ENCODE data around the gene TENT5C. TPM values are rescaled to one million over a fixed set of nuclear protein-coding genes. Genes with fewer than 3 reads are reported as not detected.

Gene TENT5C
- polyA plus RNA-seq, 3 donors = 2.6 to 3.4 (median 3.2) TPM

- no peak for DNase-seq (ENCODE audit: low read depth in 3 of 3, low spot score in 2 of 3)
These were observed 33.3 kb upstream of the TENT5C start for GRCh38 chr1:117572546-117572945.

DNA sequence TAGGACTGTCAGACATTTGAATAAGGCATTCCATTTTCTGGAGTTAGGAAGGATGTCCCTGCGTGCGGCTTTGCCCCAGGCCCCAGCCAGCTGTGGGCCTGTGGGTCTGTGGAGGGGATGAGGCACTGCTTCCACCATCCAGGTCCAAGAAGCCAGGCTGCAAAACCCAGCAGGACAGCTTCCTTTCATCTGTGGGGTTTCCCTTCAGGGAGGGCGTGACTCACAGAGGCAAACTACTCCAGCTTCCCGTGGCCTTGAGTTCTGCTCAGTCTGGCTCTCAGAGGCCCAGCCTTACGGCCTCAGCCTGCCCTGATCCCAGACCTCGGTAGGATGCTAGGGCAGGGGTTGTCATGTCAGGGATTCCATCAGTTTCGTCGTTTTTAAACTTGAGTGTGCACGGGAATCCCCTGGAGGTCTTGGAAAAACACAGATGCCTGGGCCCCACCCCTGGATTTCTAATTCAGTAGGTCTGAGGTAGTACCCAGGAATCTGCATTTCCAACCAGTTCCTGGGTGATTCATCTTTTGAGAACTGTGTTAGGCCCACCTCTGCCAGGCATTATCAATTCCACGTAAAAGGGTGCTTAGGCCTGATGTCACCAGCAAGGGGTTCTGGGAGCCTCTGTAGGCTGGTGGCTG lies 32.3 kb upstream of the TENT5C start:
- DNase-seq (ENCODE audit: low read depth in 3 of 3, low spot score in 2 of 3) = no peak

DNA sequence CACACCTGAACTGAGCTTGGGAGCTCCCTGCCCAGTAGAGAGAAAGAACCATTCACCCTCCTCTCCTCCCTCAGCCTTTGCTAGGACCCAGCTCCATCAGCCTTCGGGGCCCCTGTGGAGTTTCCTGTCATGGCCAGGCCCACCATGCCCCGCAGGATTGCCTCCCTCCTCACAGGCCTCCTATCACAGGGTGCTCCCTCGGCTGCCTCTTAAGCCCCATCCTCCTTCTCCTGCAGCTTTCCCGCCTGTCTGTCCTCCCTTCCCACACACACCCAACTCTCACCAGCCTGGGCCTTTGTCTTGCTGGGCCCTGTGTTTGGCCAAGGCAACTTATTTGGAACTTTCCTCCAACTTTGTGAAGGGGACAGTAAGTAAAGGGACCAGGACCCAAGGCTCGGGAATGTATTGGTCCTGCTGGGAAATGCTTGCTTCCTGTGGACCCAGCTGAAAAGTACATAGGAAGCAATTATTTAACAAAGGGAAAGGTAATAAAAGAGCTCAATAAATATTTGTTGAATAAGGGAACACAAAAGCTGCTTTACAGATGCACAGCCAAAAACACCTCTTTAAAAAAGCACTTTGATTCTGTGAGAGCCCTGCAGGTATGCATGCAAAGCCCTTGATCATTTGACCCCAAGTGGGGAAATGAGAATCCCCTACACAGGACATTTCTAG lies 31.6 kb upstream of the TENT5C start:
- no peak for DNase-seq (ENCODE audit: low read depth in 3 of 3, low spot score in 2 of 3)

DNA sequence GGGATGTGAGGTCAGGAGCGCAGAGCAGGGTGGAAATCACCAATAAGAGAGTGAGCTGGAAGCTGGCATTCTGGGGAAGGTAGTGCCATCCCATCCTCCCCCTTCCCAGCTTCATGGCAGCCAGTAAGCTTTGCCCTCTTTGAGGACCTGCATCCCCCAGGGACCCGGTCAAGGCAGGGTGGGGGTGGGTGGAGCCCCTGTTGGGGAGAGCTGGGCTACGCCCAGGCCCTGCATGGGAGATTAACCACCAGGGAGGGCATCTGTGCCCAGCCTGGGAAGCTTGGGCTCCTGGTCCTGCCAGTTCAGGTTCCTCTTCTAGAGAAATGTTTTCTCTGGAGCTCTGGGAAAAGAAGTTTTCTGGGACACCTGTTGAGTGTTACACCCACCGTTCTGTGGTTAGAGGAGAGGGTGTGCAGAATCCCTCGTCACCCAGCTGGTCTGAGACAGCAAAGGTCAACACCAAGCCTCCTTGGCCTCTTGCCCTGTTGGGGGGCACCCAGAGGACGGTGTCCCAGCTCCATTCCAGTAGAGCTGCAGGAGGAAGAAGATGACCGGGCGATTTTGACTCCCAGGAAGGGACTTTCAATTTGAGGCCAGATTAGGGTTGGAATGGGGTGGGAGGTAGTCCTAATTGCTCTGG lies 30.1 kb upstream of the TENT5C start:
- no peak for DNase-seq (ENCODE audit: low read depth in 3 of 3, low spot score in 2 of 3)

GRCh38 chr1:117576236-117576635 lies 29.6 kb upstream of the TENT5C start:
- DNase-seq (ENCODE audit: low read depth in 3 of 3, low spot score in 2 of 3) = no peak

- DNase-seq (ENCODE audit: low read depth in 3 of 3, low spot score in 2 of 3) = no peak
These were observed 28.5 kb upstream of the TENT5C start for GRCh38 chr1:117577191-117577885.

DNA sequence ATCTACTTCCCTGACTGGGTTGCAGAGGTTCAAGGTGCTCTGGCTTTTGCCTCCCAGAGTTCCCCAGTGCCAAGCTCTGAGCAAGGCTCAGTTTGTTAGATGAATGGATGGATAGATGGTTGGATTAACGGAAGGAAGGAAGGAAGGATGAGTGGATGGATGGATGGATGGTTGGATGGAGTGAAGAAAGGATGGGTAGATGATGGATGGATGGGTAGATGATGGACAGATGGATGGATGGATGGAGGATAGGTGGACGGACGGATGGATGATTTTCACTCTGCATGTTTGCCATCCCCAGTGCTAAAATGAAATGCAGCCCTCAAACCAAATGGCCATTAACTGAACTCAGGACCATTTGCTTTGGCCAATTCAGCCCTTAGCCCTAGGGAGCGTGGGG lies 27.4 kb upstream of the TENT5C start:
- no peak for DNase-seq (ENCODE audit: low read depth in 3 of 3, low spot score in 2 of 3)

- DNase-seq (ENCODE audit: low read depth in 3 of 3, low spot score in 2 of 3) = no peak
These were observed 26.5 kb upstream of the TENT5C start for GRCh38 chr1:117579221-117579906.

- no peak for DNase-seq (ENCODE audit: low read depth in 3 of 3, low spot score in 2 of 3)
These were observed 25.4 kb upstream of the TENT5C start for GRCh38 chr1:117580436-117580835.

GRCh38 chr1:117580882-117581281 lies 25.0 kb upstream of the TENT5C start:
- no peak for DNase-seq (ENCODE audit: low read depth in 3 of 3, low spot score in 2 of 3)

- no peak for DNase-seq (ENCODE audit: low read depth in 3 of 3, low spot score in 2 of 3)
These were observed 24.4 kb upstream of the TENT5C start for GRCh38 chr1:117581391-117581943.

DNA sequence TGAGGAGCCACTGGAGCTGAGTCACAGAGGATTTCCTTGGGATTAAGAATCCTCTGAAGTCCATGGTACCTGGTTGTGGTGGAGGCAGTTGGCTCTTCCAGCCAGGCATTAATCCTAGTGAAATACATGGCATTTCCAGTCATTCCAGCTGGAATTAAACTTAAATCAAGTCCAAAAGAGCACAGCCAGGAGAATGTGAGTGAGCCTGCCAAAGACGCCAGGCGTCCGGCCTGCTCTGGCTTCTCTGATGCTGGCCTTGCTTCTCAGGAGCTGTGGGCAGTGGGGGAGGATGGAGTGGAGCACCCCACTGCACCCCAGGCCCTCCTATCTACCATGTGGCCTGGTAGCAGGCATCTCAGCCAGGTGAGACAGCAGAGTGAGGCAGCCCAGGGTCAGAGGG lies 23.4 kb upstream of the TENT5C start:
- no peak for DNase-seq (ENCODE audit: low read depth in 3 of 3, low spot score in 2 of 3)

DNA sequence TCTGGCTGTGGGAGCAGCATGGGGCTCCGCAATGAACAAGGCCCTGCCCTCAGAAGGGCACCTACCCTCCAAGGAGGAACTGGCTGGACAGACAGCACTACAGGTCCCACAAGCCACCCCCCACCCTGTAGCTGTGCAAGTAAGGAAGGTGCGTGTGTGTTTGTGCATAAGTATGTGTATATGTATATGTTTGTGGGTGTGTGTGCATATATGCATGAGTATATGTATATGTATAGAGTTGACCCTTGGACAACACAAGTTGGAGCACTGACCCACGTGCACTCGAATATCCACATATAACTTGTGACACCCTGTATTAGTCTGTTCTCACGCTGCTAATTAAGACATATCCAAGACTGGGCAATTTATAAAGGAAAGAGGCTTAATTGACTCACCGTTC lies 22.6 kb upstream of the TENT5C start:
- DNase-seq (ENCODE audit: low read depth in 3 of 3, low spot score in 2 of 3) = no peak

- no peak for DNase-seq (ENCODE audit: low read depth in 3 of 3, low spot score in 2 of 3)
These were observed 21.7 kb upstream of the TENT5C start for GRCh38 chr1:117584181-117584580.

- DNase-seq (ENCODE audit: low read depth in 3 of 3, low spot score in 2 of 3) = no peak
These were observed 20.8 kb upstream of the TENT5C start for GRCh38 chr1:117585086-117585485.

DNA sequence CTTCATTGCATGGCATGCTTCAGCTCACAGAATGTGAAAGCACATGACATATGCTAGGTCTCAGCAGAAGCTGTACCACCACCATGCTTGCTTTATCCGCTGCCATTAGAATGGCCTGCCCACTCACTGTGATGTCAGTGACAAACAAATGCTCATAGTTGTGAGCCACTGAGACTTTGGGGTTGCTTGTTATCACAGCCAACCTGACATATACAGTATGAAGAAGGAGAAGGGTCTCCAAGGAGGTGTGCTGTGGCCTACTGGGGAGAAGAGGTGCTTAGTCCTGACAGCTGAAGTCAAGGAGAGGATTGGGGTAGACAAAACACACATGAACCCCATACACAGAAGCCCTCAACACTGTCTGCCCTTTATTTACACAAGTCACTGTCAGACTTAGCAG lies 19.5 kb upstream of the TENT5C start:
- DNase-seq (ENCODE audit: low read depth in 3 of 3, low spot score in 2 of 3) = no peak

DNA sequence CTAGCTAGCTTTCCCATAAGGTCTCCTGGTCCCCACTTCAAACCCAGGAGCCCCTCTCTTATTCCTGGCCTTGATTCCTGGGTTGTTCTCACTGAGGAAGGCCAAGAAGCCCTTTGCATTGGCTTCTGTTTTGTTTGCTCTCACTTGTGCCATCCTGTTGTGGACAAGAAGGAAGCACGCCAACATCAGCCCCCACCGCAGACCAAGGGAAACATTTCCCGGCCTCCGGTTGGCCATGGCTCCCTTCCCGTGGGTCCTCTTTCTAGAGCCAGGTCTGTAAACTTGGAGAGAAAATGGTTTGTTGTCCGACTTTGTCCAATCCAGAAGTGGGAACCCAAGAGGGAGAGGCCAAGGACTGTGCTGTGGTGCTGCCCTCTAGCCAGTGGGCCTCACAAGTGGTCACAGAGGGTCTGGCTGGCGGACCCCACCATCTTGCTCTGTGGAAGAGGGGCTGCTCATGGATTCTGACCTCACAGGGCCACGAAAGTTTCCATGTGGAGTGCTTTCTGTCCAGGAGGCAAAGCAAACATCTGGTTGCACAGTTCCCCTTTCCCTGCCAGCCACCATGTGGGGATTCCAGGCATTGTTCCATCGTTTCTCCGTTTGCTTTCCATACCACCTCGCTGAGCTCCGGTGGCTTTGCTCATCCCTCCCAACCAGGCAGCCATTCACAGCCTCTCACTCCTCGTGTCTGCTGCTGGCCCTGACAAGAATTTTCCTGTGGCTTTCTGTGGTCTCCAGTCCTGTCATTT lies 18.9 kb upstream of the TENT5C start:
- no peak for DNase-seq (ENCODE audit: low read depth in 3 of 3, low spot score in 2 of 3)

DNA sequence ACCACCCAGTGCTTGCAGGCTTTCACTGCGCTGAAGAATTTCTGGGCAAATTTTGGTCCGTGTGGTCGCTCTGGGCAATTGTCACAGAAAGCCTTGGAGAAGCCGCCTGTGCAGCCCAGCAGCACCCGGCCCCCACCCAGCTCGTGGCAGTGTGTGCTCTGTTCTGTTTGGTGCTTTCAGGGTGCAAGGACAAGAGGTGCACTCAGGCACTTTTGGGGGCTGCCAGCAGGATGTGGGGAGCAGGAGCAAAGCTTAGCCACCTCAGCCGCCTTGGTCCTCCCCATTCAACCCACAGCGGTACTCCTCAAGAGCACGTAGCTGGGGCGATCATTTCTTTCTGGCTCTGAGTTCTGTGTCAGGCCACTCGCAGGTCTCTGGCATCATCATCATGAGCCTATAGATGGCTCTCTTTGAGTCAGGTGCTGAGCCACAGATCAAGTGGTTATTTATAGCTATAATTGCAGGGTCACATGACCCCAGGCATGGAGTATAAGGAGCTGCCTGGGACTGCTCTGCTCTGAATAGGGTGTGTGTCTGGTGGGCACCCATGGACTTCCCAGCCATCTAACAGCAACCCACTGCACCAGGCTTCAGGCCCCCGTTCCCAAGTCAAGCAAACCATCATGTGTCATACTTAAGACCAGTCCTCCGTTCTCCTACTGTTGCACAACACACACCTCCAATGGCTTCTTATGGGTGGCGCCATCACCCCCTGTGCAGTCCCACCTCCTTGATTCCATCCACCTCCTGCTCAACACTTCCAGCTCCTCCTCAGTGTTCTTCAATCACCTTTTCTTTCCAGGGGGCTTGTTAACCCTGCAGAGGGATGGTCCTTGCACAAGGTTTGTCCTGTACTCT lies 18.1 kb upstream of the TENT5C start:
- DNase-seq (ENCODE audit: low read depth in 3 of 3, low spot score in 2 of 3) = no peak

- no peak for DNase-seq (ENCODE audit: low read depth in 3 of 3, low spot score in 2 of 3)
These were observed 16.3 kb upstream of the TENT5C start for GRCh38 chr1:117589544-117589943.

Data from right renal cortex interstitium (tissue), 3 donors.